SK-N-MC (cell line): Measurements from ENCODE around the gene P2RX3.

Experiments used
- EZH2 ChIP-seq: fragments of 200-600 bp; sonication (generic); IDR thresholded peaks from one replicate; pipeline ENCODE4 v1.6.1; 2017; ENCODE audit warnings: antibody characterized with exemption
- POLR2AphosphoS5 ChIP-seq: IDR thresholded peaks from 2 replicates; pipeline ENCODE4 v1.6.1; 2012; ENCODE audit warnings: mild to moderate bottlenecking, low read depth, low read length, borderline replicate concordance

DNA sequence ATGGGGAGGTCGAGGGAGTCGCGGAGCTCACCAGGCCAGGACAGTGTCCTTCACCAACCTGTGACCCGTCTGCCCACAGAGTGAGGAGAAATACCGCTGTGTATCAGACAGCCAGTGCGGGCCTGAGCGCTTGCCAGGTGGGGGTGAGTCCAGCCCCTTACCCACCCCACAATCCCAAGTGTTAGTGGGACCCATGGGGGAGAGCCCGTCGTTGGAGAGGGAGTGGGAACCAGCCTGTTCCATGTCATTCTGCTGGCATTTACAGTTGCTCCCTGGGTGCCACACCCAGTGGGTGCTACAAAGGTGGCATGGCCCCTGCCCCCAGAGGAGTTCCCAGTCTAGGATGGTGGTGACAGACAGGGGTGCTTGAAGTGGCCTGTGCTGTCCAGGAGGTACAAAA lies 9.2 kb downstream of the P2RX3 start:
- no peak for TF ChIP-seq EZH2
- no peak for TF ChIP-seq POLR2AphosphoS5
